Muscle of leg (tissue), 11 donors: Measurements from ENCODE around the gene NQO2. TPM values are rescaled to one million over a fixed set of nuclear protein-coding genes. Genes with fewer than 3 reads are reported as not detected.
A peak's percentile ranks its signal among the peaks of the same experiment; 100 is the strongest.
"Not testable (repeated sequence)": the region's sequence is repeated elsewhere in the genome, so short reads cannot be mapped to it uniquely, and the experiment has no call there.

Source experiments
- DNase-seq: peaks from one replicate; pipeline ENCODE4 v3.0.0; 2013
- H3K27ac ChIP-seq: one replicate; pipeline ENCODE4 v1.5.1; 2013; ENCODE audit warnings: mild to moderate bottlenecking, low read length, control low read depth
- H3K27me3 ChIP-seq: one replicate; pipeline ENCODE4 v1.6.1; 2013; ENCODE audit warnings: low read length; ENCODE audit not compliant: control insufficient read depth, insufficient read depth
- H3K36me3 ChIP-seq: one replicate; pipeline ENCODE4 v1.6.1; 2013; ENCODE audit warnings: low read length; ENCODE audit not compliant: control insufficient read depth, insufficient read depth
- H3K4me1 ChIP-seq: one replicate; pipeline ENCODE4 v1.6.1; 2013; ENCODE audit warnings: low read length; ENCODE audit not compliant: control insufficient read depth, insufficient read depth
- H3K4me3 ChIP-seq: one replicate; pipeline ENCODE4 v1.5.1; 2013; ENCODE audit warnings: low read length, control low read depth
- H3K9me3 ChIP-seq: replicated peaks from 2 replicates; pipeline ENCODE4 v1.6.1; 2013; ENCODE audit warnings: low read depth, low read length; ENCODE audit not compliant: control insufficient read depth
- WGBS: methylation state at CpG from one replicate; pipeline ENCODE4 v1.1.5; 2013; ENCODE audit warnings: missing lambda C conversion rate; ENCODE audit not compliant: insufficient coverage; 5-methylcytosine and 5-hydroxymethylcytosine counted together
- polyA plus RNA-seq, 8 donors: library from polyadenylated mRNA; unstranded; fragments of 120-200 nt; gene quantifications; one replicate each; pipeline versions ENCODE4 v1.2.1 to v1.2.3, GENCODE V29; 2013; ENCODE audit warnings: inconsistent platforms in 1 of 8, low replicate concordance in 1 of 8; ENCODE audit not compliant: insufficient read length in 8 of 8, insufficient read depth in 1 of 8
- total RNA-seq: library from RNA; stranded (reverse); fragments of 120-200 nt; gene quantifications from one replicate; pipeline ENCODE4 v1.2.4, GENCODE V29; 2013

The NQO2 gene
- total and polyA plus RNA-seq, 9 donors, result 15.0 to 21.3 (median 19.7) TPM

DNA sequence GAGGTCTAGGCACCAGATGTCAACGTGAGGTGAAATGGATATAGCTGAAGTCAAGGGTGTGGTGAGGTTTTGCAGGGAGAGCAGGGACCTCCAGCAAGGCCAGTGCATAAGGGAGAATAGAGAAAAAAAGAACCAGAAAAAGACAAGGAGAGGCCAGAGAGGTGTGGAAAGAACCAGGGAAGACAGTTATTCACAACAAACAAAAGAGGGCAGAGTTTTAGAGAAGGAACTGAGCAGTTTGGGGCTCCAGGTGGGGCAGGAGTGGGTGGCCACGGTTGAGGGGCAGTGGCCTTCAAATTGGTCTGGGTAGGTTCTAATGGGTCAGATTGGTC is 11.6 kb upstream of the NQO2 start:
- DNase-seq, result no peak
- 9% methylated on average over 2 of the region's 2 CpGs for WGBS
- Histone ChIP-seq H3K27ac (peak overlapping the region; percentile 98), H3K4me3 (peak overlapping the region; percentile 97), H3K9me3 (no peaks in the 10 kb centered on the region), H3K36me3 (no peaks in the 10 kb centered on the region), H3K4me1 (peaks cover 25% of the 10 kb centered on the region), H3K27me3 (no peaks in the 10 kb centered on the region)

GRCh38 chr6:2988426-2989331 is 11.0 kb upstream of the NQO2 start:
- WGBS, result under 1% methylated on average over 63 of the region's 64 CpGs
- Histone ChIP-seq H3K4me1 (peaks cover 25% of the 10 kb centered on the region), H3K27me3 (no peaks in the 10 kb centered on the region), H3K9me3 (no peaks in the 10 kb centered on the region), H3K4me3 (peak overlapping the region; percentile 97), H3K36me3 (no peaks in the 10 kb centered on the region), H3K27ac (peak overlapping the region; percentile 98)
- peak; percentile 97 for DNase-seq

GRCh38 chr6:2989332-2990247 is 10.1 kb upstream of the NQO2 start:
- DNase-seq, result peak; percentile 99
- Histone ChIP-seq H3K9me3 (no peaks in the 10 kb centered on the region), H3K27me3 (no peaks in the 10 kb centered on the region), H3K4me3 (peak overlapping the region; percentile 97), H3K4me1 (peaks cover 25% of the 10 kb centered on the region), H3K27ac (peak overlapping the region; percentile 98), H3K36me3 (no peaks in the 10 kb centered on the region)
- 0% methylated on average over 7 of the region's 22 CpGs for WGBS

DNA sequence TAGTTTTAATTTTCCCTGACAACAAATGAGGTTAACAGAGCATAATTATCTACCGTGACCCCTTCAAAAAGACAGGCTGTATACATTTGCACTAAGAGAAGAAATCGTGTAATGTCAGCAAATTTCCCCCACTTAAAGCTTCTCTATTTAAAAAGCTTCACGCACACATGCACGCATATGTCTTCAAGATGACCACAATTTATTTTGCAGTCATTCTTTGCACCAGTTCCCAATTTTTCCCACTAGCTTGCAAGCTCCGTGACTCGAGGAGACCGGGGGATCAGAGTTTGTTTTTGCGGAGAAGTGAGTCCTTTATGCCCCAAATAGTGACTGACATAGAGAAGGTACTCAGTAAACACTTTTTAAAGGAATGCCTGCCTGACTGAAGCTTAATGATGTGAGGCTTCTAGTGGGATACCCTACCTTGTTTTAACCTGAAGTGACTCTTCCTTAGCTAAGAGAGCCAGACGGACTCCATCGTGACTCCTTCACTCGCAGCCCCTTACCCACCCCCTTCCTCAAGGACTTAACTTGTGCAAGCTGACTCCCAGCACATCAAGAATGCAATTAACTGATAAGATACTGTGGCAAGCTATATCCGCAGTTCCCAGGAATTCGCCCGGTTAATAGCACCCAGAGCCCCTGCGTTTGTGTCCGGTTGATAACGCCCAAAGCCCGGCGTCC is 9.3 kb upstream of the NQO2 start:
- H3K36me3 ChIP-seq, result no peaks in the 10 kb centered on the region
- no peaks in the 10 kb centered on the region for H3K9me3 ChIP-seq
- WGBS, result 11% methylated on average over 14 of the region's 19 CpGs
- peaks cover 25% of the 10 kb centered on the region for H3K4me1 ChIP-seq
- peak; percentile 65 for DNase-seq
- peak overlapping the region; percentile 97 for H3K4me3 ChIP-seq
- H3K27me3 ChIP-seq, result no peaks in the 10 kb centered on the region
- peak overlapping the region; percentile 98 for H3K27ac ChIP-seq

DNA sequence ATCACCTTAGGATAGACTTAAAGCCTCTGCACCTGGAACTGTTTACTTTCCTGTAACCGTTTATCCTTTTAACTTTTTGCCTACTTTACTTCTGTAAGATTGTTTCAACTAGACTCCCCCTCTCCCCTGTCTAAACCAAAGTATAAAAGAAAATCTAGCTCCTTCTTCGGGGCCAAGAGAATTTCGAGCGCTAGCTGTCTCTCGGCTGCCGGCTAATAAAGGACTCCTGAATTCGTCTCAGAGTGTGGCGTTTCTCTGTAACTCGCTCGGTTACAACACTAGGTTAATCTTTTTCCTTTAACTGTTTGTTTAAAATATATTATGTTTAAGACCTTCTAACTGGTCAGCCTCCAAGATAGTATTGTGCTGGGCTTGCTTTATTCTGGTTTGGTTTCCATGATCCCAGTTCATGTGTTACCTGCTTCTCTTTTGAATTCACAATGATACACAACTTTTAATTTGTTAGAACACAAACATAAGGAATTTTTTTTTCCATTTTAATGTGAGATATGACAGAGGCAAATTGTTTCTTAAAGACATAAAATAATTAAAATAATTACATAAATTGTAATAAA is 8.7 kb upstream of the NQO2 start:
- 5% methylated on average over 4 of the region's 10 CpGs for WGBS
- peak overlapping the region; percentile 97 for H3K4me3 ChIP-seq
- H3K27me3 ChIP-seq, result no peaks in the 10 kb centered on the region
- H3K4me1 ChIP-seq, result peaks cover 25% of the 10 kb centered on the region
- no peak for DNase-seq
- H3K9me3 ChIP-seq, result no peaks in the 10 kb centered on the region
- peak overlapping the region; percentile 98 for H3K27ac ChIP-seq
- no peaks in the 10 kb centered on the region for H3K36me3 ChIP-seq

DNA sequence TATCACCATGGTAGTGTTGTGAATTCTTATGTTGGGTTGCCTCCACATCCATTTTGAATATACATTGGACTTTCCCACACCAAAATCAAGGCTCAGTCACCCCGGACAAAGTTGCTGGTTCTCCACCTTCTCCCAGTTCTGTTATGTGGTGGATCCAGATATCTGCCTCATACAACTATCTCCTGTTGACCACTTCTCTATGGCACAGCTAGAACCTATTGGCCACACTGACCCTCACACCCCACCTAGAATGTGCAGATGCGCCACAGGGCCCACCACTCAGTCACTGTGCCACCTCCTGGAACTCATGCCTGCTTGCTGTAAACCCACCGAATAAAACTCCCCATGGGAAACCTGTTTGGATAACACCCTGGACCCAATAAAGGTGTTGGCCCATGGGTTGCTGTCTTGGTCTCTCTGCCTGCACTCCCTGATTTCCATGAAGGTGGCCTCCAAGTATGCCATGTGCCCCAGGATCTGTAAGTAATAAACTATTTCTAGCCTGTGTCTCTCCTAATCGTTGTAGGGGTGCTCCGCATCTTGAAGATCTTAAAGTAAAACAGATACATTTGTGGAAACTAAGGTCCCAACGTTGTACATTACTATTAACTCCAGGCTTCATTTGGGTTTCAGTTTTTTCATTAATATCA is 7.2 kb upstream of the NQO2 start:
- no peak overlapping the region for H3K27ac ChIP-seq

DNA sequence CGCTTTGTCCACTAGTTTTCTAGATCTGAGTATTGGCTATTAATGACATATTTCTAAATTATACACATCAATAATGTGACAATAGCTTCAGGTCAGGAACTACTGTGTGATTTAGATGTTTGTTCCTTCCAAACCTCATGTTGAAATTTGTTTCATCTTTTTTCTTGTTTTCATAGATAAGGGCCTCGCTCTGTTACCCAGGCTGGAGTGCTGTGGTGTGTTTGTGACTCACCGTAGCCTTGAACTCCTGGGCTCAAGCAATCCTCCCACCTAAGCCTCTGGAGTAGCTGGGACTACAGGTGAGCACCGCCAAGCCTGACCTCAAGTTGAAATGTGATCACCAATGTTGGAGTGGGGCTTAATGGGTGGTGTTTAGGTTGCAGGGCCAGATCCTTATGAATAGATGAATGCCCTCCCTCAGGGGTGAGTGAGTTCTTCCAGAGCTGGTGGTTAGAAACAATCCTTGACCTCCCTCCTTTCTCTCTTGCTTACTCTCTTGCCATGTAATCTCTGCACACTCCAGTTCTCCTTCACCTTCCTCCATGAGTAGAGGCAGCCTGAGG is 5.9 kb upstream of the NQO2 start:
- WGBS, result 100% methylated on average over 1 of the region's 4 CpGs
- no peak overlapping the region for H3K27ac ChIP-seq
- no peak for DNase-seq

More for the DNA sequence above, 7.2 kb upstream of the NQO2 start:
- WGBS, result 90% methylated on average over 3 of the region's 6 CpGs
- Histone ChIP-seq H3K36me3 (no peaks in the 10 kb centered on the region), H3K9me3 (no peaks in the 10 kb centered on the region), H3K27me3 (no peaks in the 10 kb centered on the region), H3K4me1 (peaks cover 14% of the 10 kb centered on the region), H3K4me3 (no peak overlapping the region)
- no peak for DNase-seq

DNA sequence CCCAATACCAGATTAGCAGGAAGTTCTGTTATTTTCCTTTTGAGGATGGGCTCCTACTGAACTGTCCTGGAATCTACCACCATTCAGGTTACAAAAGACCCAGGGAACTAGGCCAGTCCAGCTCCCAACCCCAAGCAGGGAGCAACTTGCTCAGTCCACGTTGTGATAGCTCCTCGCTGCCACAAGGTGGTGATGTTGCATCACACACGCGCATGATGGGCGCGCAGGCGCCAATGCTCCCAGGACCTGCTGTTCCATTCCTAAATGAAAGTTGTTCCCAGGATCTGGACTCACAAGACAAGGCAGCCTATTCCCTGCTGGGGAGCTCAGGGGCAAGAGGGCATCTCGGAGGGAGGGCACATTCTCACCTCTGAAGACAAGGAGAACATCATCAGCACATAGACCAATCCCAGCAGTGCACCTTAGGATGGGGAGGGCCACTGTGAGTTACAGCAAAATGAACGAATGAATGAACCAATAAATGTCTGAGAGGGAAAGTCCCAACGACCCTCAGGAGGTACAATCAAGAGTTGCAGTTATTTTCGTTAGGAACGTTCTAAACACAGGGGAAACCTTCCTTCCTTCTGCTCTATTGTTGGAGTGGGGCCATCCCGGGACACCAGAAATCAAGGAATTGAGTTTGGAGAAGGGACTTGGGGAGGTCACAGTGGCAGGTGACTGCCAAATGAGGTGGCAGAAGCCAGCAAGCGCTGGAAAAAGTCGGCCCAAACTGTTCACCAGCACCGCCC is 1.3 kb upstream of the NQO2 start:
- H3K4me3 ChIP-seq, result peak overlapping the region; percentile 47
- H3K9me3 ChIP-seq, H3K36me3 ChIP-seq, H3K27me3 ChIP-seq: not testable (repeated sequence)
- 5% methylated on average over 3 of the region's 16 CpGs for WGBS
- DNase-seq, result peak; percentile 60
- peaks cover 16% of the 10 kb centered on the region for H3K4me1 ChIP-seq
- peak overlapping the region; percentile 80 for H3K27ac ChIP-seq

More for the DNA sequence above, 5.9 kb upstream of the NQO2 start:
- H3K36me3 ChIP-seq, result no peaks in the 10 kb centered on the region
- no peak overlapping the region for H3K4me3 ChIP-seq
- H3K9me3 ChIP-seq, result no peaks in the 10 kb centered on the region
- H3K4me1 ChIP-seq, result peaks cover 8% of the 10 kb centered on the region
- H3K27me3 ChIP-seq, result no peaks in the 10 kb centered on the region
